HG02642 (cell line): ENCODE results near the gene HRH2.
"Not testable (repeated sequence)": the region's sequence is repeated elsewhere in the genome, so short reads cannot be mapped to it uniquely, and the experiment has no call there.

Source experiments
- ATAC-seq: cut with Tn5 transposase; IDR thresholded peaks from one replicate; pipeline ENCODE4 v1.9.1; 2021; ENCODE audit warnings: mild to moderate bottlenecking; ENCODE audit not compliant: unreplicated experiment, poor library complexity

HRH2 gene

DNA sequence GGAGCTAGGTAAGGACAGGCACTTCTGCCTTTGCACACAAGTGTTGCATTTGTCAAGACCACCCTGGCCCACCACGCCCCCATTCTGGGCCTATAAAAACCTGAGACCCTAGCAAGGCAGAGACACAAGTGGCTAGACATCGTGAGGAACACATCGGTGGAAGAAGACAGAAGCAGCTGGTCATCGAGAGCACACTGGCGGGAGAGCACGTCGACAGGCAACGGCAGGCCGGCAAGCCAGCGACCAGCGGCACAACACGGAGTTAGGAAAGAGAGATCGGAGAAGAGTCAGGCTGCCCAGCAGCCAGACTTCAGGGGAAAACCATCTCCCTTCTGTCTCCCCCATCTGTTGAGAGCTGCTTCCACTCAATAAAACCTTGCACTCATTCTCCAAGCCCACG, 76.1 kb downstream of the HRH2 start:
- no peak for ATAC-seq

DNA sequence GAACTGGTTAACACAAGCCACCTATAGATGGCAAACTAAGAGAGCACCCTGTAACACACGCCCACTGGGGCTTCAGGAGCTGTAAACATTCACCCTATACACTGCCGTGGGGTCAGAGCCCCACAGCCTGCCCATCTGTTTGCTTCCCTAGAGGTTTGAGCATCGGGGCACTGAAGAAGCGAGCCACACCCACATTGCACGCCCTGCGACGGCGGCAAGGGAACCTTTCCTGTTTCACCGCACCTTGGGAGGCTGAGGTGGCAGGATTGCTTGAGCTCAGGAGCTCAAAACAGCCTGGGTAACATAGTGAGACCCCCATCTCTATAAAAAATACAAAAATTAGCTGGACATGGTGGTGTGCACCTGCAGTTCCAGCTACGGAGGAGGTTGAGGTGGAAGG, 76.6 kb downstream of the HRH2 start:
- no peak for ATAC-seq

DNA sequence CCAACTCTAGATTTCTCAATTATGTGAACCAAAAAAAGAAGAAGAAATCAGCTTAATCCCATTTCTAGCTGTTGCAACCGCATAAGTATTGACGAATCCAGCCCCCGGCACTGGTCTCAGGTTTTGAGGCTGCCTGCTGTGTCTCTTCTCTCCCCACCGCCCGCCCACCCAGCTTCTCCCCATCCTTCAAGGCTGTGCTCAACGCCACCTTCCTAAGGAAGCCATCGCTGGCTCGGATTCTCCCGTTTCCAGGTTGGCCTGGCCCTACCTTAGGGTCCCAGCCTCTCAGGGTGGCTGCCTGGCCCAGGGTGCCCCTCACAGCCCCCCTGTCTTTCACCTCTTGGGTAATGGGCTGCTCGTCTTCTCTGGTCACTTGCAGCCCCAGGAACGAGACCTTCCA, 77.8 kb downstream of the HRH2 start:
- no peak for ATAC-seq

DNA sequence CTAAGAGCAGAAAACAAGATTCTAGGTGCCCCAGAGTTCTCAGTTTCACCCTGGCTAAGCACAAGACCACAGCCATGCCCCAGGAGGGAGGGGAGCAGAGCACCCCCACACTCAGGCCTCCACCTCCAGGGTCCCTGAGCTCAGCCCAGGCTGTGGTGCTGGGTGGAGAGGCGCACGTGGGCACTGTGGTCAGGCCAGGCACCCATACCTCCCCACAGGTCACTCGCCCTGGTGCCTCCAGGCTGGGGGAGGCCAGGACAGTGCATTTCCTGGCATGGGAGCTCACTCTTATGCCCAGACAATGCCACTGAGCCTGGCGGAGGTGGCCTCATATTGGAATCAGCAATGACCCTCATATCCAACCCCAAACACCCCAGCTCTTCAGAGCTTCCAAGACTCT, 78.8 kb downstream of the HRH2 start:
- ATAC-seq: no peak

DNA sequence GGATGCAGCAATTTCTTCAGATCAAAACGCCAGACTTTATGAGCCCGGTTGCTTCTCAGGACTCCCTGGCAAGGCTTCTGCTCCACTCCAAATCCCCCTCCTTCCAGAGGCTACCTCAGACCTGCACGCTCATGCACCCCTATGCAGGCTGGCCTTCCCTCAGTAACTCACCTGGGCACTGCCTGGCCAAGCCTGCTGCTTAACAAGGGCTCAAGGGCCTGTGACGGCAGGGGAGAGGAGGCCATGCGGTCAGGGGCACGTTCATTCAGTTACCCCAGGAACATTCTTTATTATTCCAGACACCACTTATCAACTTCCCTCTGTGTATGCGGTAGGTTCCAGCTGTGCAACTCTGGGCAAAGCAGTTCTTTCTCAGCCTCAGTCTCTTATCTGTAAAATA, 79.6 kb downstream of the HRH2 start:
- ATAC-seq: no peak

DNA sequence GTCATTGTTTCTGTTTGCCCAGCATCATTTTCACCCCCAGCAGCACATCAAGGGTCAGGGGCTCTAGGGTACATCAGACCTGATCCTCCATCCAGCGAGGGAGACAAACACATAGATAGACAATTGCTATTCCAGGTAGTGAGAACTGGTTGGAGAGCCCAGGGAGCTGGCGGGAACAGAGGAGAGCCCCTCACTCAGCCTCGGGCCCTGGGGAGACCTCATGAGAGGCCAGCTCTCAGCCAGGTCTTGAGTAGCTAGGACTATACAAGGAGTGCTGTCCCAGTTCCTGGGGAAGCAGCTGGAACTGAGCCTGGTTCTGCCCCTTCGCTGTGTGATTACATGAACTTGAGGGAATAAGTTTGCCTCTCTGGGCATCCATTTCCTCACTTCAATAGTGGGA, 80.3 kb downstream of the HRH2 start:
- no peak for ATAC-seq

DNA sequence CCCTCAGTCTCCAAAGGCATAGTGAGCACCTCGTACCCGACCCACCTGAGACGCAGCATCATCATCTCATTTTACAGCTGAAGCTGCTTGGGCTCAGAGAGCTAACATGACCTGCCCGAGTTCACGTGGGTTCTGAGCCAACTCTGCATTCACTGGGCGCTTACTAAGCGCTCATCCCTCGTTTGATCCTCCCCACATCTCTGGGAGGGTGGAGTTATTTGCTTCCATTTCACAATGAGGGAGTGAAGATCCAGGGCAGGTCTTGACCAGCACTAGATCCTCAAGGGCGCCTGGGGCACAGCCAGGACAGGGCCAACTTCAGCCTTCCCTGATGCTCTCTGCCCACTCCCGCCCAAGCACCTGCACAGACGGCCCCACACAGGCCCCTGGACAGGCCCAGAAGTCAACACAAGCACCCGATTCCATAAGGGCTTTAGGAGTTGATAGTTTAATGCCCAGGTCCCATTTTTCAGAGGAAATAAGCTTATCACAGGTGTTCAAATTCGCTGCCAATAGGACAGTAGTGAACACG, 80.8 kb downstream of the HRH2 start:
- no peak for ATAC-seq

DNA sequence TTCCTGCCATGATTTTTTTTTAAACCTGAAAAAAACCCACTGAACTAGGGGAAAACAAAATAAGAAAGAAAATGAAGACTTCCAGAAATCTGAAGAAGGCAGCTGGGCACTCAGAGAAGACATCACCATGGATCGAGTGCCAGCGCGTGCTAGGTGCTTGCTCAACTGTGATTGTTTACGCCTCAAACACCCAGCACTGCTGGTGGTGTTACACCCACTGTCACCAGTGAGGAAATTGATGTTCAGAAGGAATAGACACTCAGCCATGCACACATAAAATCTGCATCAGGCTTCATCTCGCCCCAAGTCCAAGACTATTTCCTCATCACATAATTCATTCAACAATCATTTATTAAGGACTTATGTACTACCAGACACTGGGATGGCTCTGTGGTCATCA, 82.1 kb downstream of the HRH2 start:
- ATAC-seq: no peak

DNA sequence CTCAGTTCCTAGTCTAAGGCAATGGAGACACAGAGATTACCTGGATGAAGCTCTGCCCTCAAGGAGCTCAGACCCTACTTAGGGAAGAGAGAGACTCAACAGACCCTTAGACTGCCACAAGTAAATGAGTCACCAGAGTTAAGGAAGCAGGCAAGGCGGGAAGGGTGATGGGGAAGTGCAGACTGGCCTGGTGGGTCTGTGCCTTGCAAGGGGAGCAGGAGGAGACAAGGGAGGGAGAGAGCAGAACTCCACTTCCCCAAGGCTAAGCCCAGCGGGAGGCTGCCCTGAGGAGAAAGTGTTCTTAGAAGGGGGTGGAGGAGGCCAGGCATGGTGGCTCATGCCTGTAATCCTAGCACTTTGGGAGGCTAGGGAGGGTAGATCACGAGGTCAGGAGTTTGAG, 83.7 kb downstream of the HRH2 start:
- no peak for ATAC-seq

DNA sequence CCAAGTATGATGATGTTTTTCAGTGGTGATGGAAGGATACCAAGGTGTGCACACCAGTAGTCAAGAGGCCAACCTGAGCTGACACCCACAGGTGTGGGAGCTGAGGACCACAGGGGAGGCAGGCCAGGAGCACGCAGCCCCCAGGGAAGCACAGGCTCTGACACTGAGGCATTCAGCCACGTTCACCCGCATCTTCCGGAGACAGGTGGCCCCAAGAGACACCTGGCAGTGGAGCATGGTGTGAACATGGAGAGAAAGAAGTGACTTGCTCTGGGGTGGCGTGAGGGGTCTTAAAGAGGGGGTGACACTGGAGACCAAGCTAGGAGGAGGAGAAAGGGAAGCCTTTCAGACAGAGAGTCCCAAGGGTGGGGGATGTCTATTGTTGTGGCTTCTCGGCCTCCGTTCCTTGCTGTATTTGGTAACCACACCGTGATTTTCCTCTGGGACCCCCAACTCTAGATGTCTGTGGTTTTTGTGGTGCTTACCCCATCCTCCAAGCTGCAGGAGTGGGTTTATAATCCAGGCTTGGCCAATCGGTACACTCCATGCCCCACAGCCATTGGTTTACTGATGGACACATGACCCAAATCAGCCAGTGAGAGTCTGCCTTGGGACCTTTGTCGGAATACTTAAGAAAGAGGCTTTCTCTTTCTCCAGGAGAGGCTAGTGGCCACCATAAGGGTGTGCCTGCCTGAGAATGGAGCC, 84.6 kb downstream of the HRH2 start:
- no peak for ATAC-seq

DNA sequence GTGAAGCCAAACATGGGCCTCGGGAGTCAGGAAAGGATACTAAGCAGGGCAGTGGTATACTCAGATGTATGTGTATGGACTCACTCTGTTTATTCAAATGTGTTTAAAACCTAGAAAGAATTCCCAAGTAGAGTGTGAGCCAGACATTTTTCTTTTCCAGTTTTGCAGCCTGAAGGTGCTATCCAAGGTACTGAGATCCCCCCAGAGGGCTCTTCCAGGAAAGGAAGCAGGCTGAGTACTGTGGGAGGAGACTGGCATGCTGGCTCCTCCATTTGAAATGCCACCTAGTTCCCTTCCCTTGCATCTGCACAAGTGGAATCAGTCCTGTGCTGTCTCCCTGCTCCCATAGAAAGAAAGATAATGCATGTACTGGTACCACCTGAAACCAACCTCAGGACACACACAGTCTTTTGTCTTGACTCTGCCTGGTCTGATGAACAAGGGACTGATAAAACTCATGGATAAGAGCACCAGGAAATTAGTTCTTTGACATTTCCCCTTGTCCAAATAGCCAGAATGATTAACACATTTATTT, 85.9 kb downstream of the HRH2 start:
- ATAC-seq: no peak

DNA sequence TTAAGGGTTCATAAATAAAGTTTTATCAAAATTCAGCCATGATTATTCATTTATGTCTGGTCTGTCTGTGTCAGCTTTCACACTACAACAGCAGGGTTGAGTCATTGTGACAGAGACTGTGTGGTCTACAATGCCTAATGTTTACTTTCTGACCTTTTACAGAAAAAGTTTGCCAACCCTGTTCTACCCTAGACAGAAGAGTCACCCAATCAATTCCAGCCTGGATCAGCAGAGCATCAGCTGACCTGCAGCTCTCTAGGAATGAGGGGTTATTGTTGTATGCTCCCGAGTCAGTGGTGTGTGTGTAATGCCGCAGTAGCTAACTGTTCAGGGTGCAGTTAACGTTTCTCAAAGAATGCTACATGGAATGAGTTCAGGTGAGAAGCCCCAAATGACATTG, 87.3 kb downstream of the HRH2 start:
- no peak for ATAC-seq

DNA sequence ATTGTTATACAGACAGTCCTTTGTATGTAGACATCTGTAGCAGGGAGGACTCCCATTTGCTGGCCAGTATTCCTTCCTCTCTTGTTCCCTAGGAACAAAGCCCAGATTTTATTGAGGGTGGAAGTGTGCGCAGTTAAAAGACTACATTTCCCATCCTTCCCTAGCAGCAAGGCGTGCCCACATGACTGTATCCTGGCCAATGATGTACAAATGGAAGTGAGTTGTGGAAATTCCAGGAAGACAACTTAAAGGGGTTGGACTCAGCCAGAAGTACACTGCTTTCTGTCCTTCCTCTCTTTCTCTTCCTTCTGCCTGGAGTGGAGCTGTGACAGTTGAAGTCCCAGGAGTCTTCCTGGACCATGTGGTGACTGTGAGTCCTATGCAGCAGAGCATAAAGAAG, 89.0 kb downstream of the HRH2 start:
- ATAC-seq: no peak

DNA sequence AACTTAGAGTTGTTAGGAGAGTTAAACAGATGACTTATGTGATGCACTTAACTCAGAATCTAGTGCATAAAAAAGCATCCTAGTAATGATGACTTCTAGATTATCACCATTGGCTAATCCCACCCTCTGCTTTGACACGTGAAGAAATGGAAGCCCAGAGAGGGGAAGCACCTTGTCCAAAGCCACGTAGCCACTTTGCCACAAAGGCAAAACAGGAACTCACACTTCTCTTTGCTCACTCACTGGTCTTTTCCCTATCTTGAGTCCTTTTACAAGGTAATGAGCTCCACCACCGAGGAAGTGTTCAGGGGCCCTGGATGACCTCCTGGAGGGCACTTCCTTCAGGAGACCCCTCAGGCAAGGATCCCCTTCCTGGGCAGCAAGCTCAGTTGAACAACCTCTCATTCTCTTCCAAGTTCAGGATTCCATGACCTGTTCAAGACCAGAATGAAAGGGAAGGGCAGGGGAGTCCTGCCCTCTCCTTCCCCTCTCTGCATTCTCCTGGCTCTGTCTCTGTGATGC, 89.7 kb downstream of the HRH2 start:
- ATAC-seq: no peak

DNA sequence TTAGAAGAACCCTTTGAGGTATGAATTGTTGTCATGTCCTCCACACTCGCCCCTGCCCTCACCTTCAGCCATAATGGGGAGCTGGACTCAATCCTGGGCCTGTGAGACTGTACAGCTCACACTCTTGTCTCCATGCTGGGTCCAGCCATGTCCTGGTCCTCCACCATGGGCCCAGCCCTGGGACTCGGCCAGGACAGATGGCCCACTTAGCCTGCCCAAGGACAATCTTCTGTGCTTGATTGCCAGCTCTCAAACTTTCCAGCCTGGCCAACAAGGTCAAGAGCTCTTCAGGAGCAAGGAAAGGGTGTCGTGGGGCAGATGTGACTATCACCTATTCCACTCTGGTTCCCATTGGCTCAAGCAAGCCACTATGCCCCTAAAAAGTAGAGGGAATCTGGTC, 90.8 kb downstream of the HRH2 start:
- no peak for ATAC-seq

DNA sequence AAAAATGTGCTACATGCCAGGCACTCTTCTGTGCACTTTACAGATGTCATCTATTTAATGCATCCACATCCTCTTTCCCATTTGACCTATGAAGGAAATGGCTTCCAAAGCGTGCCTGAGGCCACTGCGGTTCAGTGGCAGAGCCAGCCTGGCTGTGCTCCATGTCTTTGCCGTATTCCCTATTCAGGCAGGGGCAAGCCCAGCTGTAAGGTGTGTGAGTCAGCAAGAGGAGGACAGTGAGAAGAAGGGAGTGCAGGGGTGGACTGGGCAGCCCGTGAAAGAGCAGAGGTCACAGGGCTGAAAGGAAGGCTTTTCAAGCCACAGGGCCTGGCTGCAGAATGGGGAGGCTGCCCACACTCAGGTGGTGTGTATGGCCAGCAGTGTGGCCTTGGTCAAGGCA, 91.7 kb downstream of the HRH2 start:
- ATAC-seq: no peak

DNA sequence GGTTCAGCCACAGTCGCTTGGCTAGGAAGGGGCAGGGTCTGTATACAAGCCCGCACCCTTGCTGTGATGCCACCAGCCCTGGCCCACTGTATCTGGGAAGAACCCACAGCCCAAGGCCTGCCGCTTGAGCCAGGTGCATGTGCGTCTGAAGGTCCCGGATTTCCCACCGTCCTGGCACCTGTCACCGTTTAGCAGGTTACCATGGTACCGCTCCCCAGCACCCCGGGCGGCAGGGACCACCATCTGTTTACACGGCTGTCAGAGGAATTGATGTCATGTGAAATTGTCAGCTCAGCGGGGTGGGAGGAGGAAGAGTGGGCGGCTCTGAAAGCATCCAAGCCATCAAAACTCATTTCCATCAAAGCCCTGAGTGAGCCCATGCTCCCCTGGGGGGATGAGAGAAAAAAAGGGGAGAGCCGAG, 92.7 kb downstream of the HRH2 start:
- no peak for ATAC-seq

DNA sequence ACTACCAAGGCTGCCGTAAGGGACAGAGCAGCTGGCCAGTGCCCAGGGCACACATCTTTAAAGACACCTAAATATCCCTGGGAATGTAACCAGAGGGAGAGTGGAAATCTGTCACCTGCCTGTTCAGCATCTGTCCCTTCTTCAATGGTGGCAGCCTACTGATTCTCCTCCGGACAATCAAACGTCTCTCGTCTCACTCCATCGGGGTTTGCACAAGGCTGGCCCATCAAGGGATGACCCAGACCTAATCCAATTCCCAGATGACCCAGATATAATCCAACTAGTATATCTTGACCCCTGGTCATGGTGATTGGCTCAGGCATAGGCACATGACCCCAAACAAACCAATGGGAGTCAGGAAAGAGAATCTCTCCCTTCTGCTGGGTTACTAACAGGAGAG, 93.5 kb downstream of the HRH2 start:
- no peak for ATAC-seq

DNA sequence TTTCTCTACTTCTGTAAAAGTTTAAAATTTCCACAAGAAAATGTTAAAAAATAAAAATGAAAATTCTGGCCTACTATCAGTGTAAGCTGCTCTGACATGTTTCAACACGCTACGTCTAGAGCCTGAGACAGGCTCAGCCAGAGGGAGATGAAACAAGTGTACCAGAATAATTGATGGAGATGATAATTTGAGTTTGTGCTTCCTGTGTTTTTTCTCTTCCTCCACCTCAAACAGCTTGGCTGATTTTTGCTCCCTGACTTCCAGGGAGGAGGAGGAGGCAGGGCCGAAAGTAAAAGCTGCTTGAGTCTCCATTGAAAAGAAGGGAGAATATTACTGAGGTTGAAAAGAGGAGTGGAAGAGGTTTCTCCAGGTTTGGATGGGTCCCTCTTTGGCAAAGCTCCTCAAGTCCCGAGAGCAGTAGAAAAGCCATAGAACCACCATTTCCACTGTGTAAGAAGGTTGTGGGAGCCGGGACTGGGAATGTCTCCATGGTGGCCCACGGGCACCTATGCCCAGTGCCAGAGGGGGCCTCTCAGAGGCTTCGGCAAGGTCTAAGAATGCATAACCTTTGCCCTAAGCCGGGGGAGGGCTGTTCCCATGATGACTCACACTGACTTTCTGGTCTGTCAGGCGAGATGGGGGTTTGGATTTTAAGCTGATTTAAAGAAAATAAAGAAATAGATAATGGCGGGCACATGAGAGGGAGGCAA, 95.1 kb downstream of the HRH2 start:
- ATAC-seq: no peak

DNA sequence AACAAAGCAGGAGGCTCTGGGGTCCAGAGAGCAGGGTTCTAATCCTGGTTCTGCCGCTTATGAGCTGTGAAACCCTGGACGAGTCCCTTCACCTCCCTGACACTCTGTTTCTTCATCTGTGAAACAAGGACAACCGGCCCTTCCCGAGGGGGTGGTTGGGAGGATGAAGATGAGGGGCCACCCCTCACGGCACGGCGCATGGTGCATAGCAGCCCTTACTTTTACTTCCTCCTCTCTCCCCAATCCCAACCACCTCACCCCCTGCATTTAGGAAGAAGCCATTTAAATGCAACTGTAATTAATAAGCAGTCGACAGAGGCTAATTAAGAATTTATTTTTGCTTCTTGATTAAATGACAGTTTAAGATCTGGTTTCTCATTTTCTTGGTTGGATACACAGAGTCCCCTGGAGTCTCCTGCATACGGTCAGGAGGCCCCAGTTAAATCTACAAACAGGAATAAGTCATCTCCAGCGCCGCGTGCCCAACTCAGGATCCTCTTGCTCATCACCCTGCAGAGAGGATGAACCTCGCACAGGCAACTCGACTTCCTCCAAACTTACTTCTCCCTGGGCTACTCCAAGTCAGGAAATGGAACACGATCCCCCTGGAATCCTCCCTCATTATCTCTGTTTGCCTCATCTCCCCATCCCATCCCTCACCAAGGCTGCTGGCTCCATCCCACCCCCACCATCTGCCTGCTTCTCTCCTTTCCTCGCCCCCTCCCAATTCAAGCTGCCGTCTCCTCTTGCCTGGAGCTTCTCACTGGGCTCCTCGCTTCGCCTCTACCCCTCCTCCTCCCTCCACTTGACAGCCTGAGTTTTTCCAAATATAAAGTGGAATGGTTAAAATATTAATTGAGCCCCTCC, 95.9 kb downstream of the HRH2 start:
- no peak for ATAC-seq

DNA sequence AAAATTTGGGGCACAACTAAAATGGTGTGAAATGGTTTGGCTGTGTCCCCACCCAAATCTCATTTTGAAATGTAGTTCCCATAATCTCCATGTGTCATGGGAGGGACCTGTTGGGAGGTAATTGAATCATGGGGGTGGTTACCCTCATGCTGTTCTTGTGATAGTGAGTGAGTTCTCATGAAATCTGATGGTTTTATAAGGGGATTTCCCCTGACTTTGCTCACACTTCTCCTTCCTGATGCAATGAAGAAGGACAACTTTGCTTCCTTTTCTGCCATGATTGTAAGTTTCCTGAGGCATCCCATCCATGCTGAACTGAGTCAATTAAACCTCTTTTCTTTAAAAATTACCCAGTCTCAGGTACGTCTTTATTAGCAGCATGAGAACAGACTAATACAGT, 102.1 kb downstream of the HRH2 start:
- ATAC-seq: not testable (repeated sequence)
